Muscle layer of colon (tissue), 2 donors: ENCODE results near the gene UPP1.
A peak's percentile ranks its signal among the peaks of the same experiment; 100 is the strongest.

Experiments used
- H3K27ac ChIP-seq: one replicate; pipeline ENCODE4 v1.7.0; 2013; ENCODE audit warnings: low read depth, mild to moderate bottlenecking, low read length, moderate library complexity
- H3K27me3 ChIP-seq, 2 donors: one replicate each; pipeline ENCODE4 v1.7.0; 2013; ENCODE audit warnings: low read length in 2 of 2, mild to moderate bottlenecking in 2 of 2; ENCODE audit not compliant: insufficient read depth in 2 of 2, control insufficient read depth in 1 of 2
- H3K36me3 ChIP-seq: one replicate; pipeline ENCODE4 v1.7.0; 2013; ENCODE audit warnings: mild to moderate bottlenecking, low read length; ENCODE audit not compliant: insufficient read depth
- H3K4me1 ChIP-seq: one replicate; pipeline ENCODE4 v1.7.0; 2013; ENCODE audit warnings: mild to moderate bottlenecking, low read length; ENCODE audit not compliant: insufficient read depth
- H3K4me3 ChIP-seq, 2 donors: one replicate each; pipeline ENCODE4 v1.7.0; 2013; ENCODE audit warnings: low read length in 2 of 2, low read depth in 1 of 2, mild to moderate bottlenecking in 1 of 2, moderate library complexity in 1 of 2
- H3K9ac ChIP-seq: one replicate; pipeline ENCODE4 v1.7.0; 2013; ENCODE audit warnings: low read length
- H3K9me3 ChIP-seq: one replicate; pipeline ENCODE4 v1.7.0; 2013; ENCODE audit warnings: mild to moderate bottlenecking, low read length
- donor health status: abdominal sarcoma.
- donor health status: Adenocarcinoma of cecum.

The UPP1 gene

DNA sequence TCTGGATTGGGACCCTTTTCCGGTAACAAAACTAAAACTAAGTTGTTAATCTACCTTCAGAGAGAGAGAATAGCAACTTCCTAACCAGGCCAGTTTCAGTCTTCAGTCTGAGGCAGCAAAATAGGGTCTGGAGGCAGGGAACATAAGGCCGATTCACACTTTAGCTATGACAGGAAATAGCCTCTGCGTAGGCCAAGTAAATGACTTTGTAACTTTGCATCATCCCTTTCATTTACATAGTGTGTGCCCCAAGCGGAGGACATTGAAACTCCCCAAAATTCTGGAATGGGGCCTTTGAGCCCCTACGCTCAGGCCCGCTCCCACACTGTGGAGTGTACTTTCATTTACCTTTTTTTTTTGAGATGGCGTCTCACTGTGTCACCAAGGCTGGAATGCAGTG is 1.7 kb upstream of the UPP1 start:
- peaks cover 7% of the 10 kb centered on the region for H3K4me1 ChIP-seq
- no peak overlapping the region for H3K4me3 ChIP-seq
- H3K9me3 ChIP-seq: no peaks in the 10 kb centered on the region
- no peak overlapping the region for H3K9ac ChIP-seq
- H3K36me3 ChIP-seq: peaks cover 4% of the 10 kb centered on the region
- no peaks in the 10 kb centered on the region for H3K27me3 ChIP-seq
- H3K27ac ChIP-seq: no peak overlapping the region

DNA sequence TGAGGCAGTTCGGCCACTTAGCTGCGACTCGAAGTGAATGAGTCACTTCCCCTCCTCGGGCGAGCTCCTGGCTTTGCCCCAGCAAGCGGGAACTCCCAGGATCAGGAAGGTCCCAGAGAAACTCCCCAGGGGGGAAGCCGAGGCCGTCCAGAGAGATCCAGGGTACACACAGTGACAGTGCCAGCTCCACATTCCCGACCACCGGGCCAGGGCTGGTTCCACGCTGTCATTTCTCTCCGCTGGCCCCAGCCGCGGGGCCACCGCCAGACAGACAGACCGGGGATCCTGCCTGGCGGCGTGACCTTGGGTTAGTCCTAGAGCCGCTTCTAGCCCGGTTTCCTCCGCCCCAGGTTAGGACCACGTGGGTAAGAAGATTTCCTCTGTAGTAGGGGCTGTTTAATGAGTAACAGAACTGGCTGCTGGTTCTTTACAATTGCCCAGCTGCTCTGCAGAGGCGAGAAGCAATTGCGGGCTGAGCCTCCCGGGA is 463 bp upstream of the UPP1 start:
- Histone ChIP-seq H3K27me3 (no peaks in the 10 kb centered on the region), H3K9ac (peak overlapping the region; percentile 39), H3K4me1 (peaks cover 7% of the 10 kb centered on the region), H3K27ac (peak overlapping the region; percentile 77), H3K36me3 (peaks cover 10% of the 10 kb centered on the region), H3K4me3 (peak overlapping the region; percentile 60 to 88), H3K9me3 (no peaks in the 10 kb centered on the region)

DNA sequence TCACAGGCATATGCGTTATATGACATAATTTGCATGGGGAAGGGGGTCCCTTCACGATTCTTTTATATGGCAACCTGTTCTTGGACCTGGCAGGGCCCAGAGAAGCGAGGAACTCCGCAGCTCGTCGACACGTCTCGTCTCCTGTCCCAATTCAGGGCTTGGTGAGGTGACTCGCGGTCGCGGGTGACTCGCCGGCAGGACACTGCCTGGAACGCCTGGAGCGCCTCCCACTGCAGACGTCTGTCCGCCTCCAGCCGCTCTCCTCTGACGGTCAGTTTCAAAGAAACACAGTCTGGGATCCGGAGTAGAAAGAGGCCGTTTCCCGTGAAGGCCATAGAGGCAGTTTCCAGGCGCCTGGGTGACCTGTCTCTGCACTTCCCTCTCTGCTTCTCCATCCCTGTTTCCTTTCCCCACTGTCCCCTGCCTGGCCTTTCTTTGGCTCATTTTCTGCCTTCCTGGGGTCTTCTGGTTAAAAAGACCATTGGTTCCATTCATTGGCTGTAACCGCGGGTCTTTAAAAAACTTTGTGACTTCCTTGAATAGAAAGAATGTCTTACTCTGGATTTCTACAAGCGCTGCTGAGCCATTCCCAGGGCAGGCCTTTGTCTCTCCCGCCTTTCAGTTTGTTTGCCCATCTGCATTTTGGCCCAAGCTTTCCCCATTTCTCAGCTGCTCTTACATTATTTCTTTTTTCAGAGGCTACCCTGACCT is 1.2 kb downstream of the UPP1 start:
- no peaks in the 10 kb centered on the region for H3K27me3 ChIP-seq
- peaks cover 15% of the 10 kb centered on the region for H3K36me3 ChIP-seq
- peak overlapping the region; percentile 21 for H3K9ac ChIP-seq
- H3K4me1 ChIP-seq: peaks cover 6% of the 10 kb centered on the region
- H3K4me3 ChIP-seq: peak overlapping the region; percentile 60 to 88
- H3K9me3 ChIP-seq: no peaks in the 10 kb centered on the region
- H3K27ac ChIP-seq: no peak overlapping the region

DNA sequence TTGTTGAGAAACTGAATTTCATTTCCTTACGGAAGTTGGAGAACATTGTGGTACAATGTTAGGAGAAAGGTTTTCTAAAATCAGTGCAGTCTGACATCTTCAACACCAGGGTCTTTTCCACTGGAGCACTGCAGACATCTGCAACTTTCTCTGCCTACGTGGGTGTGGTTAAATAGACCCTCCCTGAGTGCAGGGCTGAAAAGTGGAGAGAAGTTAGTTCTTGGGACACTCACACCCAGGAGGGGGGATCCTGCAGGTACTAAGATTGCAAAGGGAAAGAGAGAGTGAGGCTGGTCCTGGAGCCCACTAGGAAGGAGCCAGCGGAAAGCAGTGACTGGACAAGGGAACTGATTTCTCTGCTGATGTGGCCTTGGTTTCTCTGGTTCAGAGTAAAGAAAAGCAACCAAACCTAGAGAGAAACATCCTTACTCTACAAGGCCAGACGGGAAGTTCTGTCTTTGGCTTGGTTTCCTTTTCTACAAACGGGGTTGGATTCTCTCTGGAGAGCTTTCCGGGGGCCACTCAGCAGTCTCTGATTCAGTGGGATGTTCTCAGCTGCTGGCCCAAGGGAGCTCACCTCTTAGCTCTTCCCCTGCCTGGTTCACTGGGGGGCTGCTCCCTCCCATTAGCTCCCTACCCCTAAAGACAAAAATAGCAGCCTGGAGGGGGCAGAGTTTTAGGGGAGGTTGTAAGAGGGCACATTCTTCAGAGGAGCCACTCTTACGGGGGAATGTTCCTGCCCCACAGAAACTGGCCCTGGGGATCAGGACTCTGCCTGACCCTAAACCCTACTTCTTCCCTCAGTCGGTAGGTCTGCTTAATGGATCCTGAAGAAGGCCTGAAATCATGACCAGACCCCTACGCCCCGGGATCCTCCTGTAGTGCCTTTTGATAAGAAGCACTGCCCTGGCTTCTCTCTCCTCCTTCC is 2.7 kb downstream of the UPP1 start:
- Histone ChIP-seq H3K9ac (no peak overlapping the region), H3K27me3 (no peaks in the 10 kb centered on the region), H3K4me1 (peaks cover 3% of the 10 kb centered on the region), H3K4me3 (no peak overlapping the region), H3K36me3 (peaks cover 15% of the 10 kb centered on the region), H3K27ac (no peak overlapping the region), H3K9me3 (no peaks in the 10 kb centered on the region)

DNA sequence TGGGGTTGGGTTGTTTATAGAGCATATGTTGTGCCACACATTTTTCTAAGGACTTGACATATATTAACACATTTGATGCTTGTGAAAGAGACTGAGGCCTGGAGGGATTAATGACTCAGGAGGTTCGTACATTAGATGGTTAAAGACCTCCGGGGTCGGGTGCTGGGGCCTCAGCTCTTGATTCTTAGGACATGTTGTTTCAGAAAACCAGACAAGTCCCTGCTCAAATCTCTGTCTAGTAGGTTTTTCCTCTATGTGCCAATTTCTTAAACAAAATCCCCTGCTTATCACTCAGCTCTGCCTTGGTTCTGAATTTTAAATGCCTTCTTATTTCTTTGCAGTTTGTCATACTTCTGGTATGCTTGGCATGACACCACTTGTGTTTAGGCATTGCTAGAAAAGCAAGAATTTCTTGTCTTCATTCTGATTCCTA is 5.8 kb downstream of the UPP1 start:
- Histone ChIP-seq H3K27me3 (no peaks in the 10 kb centered on the region), H3K36me3 (peaks cover 22% of the 10 kb centered on the region), H3K4me3 (no peak overlapping the region), H3K27ac (no peak overlapping the region), H3K9ac (no peak overlapping the region), H3K9me3 (no peaks in the 10 kb centered on the region), H3K4me1 (peaks cover 2% of the 10 kb centered on the region)

DNA sequence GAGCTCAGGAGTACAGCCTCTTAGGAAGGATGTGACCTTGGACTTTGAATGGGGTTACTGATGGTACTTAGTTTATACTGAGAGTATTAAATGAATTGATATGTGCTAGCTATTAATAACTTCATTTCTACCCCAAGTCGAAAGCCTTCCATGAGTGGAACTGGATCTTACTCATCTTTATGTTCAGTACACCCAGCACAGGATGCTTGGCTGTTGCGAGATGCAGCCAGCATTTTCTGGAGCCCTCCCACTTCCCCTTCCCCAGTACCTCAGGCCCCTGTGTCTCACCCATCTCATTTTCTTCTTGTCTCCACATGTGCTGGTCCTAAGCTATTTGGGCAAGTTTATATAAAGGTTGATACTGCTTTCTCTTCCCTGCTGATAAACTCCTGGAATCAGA is 7.2 kb downstream of the UPP1 start:
- no peaks in the 10 kb centered on the region for H3K27me3 ChIP-seq
- H3K27ac ChIP-seq: no peak overlapping the region
- peaks cover 21% of the 10 kb centered on the region for H3K36me3 ChIP-seq
- no peak overlapping the region for H3K4me3 ChIP-seq
- no peaks in the 10 kb centered on the region for H3K9me3 ChIP-seq
- H3K9ac ChIP-seq: no peak overlapping the region
- H3K4me1 ChIP-seq: no peaks in the 10 kb centered on the region

DNA sequence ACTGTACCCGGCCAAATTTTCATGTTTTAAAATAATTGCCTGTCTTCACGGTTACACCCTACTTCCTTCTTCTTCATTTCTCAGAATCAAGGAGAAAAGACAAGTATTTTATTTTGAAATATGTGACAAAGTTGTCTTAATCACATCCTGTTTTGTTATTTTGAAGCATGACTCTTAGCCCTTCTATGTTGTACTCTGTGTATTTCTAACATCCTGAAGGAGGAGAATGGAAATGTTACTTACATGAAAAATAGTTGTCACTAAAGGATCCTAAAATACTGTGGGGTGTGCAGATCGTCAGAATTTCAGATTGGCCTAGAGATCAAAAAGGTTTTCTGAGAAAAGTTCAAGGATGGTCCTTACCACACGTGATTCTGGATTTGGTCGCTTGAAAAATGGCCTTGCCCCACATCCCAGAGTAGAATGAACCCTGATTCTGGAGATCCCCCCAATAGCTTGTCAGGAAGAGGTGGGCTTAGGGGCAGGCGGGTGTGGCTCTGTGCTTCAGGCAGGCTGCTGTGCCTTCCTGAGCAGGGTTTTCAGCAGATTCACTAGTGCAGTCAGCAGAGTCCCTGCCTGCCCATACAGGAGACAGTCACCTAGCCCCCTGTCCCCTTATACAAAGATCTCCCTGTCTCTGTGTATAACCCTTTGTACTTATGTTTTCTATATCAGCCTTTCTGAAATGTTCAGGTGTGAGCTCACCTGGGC is 8.6 kb downstream of the UPP1 start:
- no peak overlapping the region for H3K4me3 ChIP-seq
- no peak overlapping the region for H3K9ac ChIP-seq
- no peaks in the 10 kb centered on the region for H3K4me1 ChIP-seq
- no peaks in the 10 kb centered on the region for H3K27me3 ChIP-seq
- H3K36me3 ChIP-seq: peaks cover 31% of the 10 kb centered on the region
- H3K9me3 ChIP-seq: no peaks in the 10 kb centered on the region
- no peak overlapping the region for H3K27ac ChIP-seq

DNA sequence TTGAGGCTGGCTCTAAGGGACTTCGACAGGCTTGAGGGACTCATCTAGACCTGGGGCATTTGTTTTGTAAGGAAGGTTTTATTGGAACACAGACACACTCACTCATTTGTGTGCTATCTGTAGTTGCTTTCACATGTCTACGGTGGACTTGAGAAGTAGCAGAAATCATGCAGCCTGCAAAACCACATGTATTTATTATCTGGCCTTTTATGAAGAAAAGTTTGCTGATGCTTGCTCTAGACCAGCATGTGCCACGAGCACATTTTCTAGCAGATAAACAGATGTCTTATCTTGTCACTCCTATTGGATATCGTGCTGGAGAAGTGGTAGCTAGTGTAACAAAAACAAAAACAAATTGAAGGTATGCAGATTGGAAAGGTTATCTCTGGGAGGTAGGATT is 9.8 kb downstream of the UPP1 start:
- no peak overlapping the region for H3K4me3 ChIP-seq
- no peak overlapping the region for H3K9ac ChIP-seq
- H3K4me1 ChIP-seq: no peaks in the 10 kb centered on the region
- H3K36me3 ChIP-seq: peaks cover 27% of the 10 kb centered on the region
- H3K27ac ChIP-seq: no peak overlapping the region
- no peaks in the 10 kb centered on the region for H3K9me3 ChIP-seq
- no peaks in the 10 kb centered on the region for H3K27me3 ChIP-seq

DNA sequence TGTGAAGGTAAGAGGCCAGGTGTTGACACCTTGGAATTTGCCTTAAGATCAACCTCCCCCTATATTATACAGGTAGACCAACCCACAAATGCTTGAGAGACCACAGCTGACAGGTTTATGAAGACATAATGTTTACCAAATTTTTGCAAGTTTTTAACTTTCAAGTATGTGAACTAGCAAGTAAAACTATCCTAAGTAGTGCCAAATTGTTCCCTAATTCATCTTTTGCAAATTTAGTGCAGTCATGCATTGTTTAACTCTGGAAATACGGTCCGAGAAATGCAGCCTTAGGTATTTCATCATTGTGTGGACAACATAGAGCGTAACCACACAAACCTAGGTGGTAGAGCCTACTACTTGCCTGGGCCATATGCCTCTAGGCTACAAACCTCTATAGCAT is 10.7 kb downstream of the UPP1 start:
- Histone ChIP-seq H3K9ac (no peak overlapping the region), H3K4me3 (no peak overlapping the region), H3K27ac (no peak overlapping the region), H3K9me3 (no peaks in the 10 kb centered on the region), H3K27me3 (no peaks in the 10 kb centered on the region), H3K36me3 (peaks cover 26% of the 10 kb centered on the region), H3K4me1 (no peaks in the 10 kb centered on the region)

DNA sequence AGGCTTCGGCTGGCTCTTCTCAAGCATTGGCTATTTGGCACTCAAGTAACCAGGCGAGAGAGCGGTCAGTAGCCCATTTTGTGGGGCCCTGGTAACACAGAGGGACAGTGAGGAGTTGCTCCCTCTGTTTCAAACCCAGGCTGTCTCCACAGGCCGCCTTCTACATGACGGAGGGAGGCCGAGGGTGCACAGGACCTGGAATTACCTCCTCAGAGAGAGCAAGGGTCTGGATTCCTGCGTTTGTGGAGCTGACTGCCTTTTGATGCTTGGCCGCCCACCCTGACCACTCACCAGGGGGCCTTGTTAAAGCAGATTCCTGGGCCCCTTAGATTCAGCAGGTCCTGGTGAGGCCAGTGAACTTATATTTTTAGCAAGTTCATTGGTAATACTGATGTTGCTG is 12.3 kb downstream of the UPP1 start:
- no peaks in the 10 kb centered on the region for H3K9me3 ChIP-seq
- H3K4me1 ChIP-seq: no peaks in the 10 kb centered on the region
- H3K27ac ChIP-seq: no peak overlapping the region
- peaks cover 22% of the 10 kb centered on the region for H3K36me3 ChIP-seq
- H3K27me3 ChIP-seq: no peaks in the 10 kb centered on the region
- H3K4me3 ChIP-seq: no peak overlapping the region
- H3K9ac ChIP-seq: no peak overlapping the region

DNA sequence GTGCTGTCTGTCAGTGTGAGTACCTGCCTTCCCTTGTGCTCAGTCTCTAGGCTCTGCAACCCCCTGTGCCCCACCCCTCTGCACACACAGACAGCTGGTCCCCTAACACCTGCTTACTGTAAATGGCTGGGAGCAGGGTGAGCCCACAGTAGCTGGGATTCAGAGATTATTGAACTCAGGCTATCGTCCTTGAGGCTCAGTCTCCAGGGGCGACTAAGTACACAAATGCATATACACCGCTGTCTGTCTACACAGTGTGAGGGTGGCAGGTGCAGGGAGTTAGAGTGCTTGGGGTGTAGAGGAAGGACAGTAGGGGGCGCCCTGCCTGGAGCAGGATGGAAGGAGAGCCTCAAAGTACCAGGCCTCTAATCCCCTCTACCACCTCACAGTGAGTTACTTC is 12.9 kb downstream of the UPP1 start:
- Histone ChIP-seq H3K36me3 (peaks cover 27% of the 10 kb centered on the region), H3K27ac (no peak overlapping the region), H3K4me3 (no peak overlapping the region), H3K27me3 (no peaks in the 10 kb centered on the region), H3K4me1 (no peaks in the 10 kb centered on the region), H3K9ac (no peak overlapping the region), H3K9me3 (no peaks in the 10 kb centered on the region)
